Thyroid gland (tissue), 4 donors: ENCODE measurements around the gene ELFN2. TPM values are rescaled to one million over a fixed set of nuclear protein-coding genes. Genes with fewer than 3 reads are reported as not detected.

Experiments
- DNase-seq, 2 donors: peaks; one replicate each; pipeline ENCODE4 v3.0.0-alpha.2; 2019
- H3K27ac ChIP-seq, 3 donors: fragments of 200-600 bp; sonication (generic); 1 replicate in 2 of 3; 2 replicates in 1 of 3; pipeline ENCODE4 v1.5.1; 2016 to 2019; ENCODE audit warnings: mild to moderate bottlenecking in 1 of 3, moderate library complexity in 1 of 3
- H3K27me3 ChIP-seq: fragments of 200-600 bp; sonication (generic); one replicate; pipeline ENCODE4 v1.5.1; 2019
- H3K36me3 ChIP-seq, 2 donors: fragments of 200-600 bp; sonication (generic); one replicate each; pipeline ENCODE4 v1.5.1; 2016 to 2019
- H3K4me1 ChIP-seq, 2 donors: fragments of 200-600 bp; sonication (generic); one replicate each; pipeline ENCODE4 v1.5.1; 2017 to 2019
- H3K4me3 ChIP-seq, 3 donors: fragments of 200-600 bp; sonication (generic); replicated peaks in 1 of 3; 1 replicate in 2 of 3; 2 replicates in 1 of 3; pipeline ENCODE4 v1.5.1; 2016; ENCODE audit warnings: mild to moderate bottlenecking in 1 of 3
- H3K9me3 ChIP-seq: fragments of 200-600 bp; sonication (generic); one replicate; pipeline ENCODE4 v1.5.1; 2017
- CTCF ChIP-seq, 6 experiments: fragments of 200-600 bp in 3 of 6; fragments of 450-650 bp in 3 of 6; sonication (generic) in 3 of 6; IDR thresholded peaks; one replicate each; pipeline ENCODE4 v1.5.1; 2016 to 2019; ENCODE audit warnings: antibody characterized with exemption in 6 of 6, mild to moderate bottlenecking in 2 of 6, inconsistent platforms in 1 of 6, moderate library complexity in 1 of 6
- POLR2A ChIP-seq, 2 donors: fragments of 450-650 bp; IDR thresholded peaks; one replicate each; pipeline ENCODE4 v1.6.1; 2017; ENCODE audit warnings: antibody characterized with exemption in 2 of 2, mild to moderate bottlenecking in 2 of 2, moderate library complexity in 1 of 2
- WGBS, 2 donors: methylation state at CpG; one replicate each; pipeline ENCODE4 v1.1.5; 2017; 5-methylcytosine and 5-hydroxymethylcytosine counted together
- intact Hi-C: fragments of 100-400 bp; cut with DNase I; formaldehyde crosslinking; loops from one replicate; pipeline ENCODE4 v1.15.1; 2023
- total RNA-seq, 4 donors: library from RNA; depleted of rRNA; stranded (reverse); fragments of >200 nt; gene quantifications; one replicate each; pipeline ENCODE4 v1.2.3, GENCODE V29; 2016

The ELFN2 gene
- total RNA-seq, 4 donors from 2014 or later = 0.05 TPM; not detected in 3

GRCh38 chr22:37416389-37416788 lies 10.9 kb downstream of the ELFN2 start:
- no peak for DNase-seq
- WGBS, 2 donors = 56 to 65% methylated on average over 6 of the region's 6 CpGs
- Histone ChIP-seq H3K4me3 (no peak overlapping the region), H3K9me3 (no peaks in the 10 kb centered on the region), H3K36me3 (no peaks in the 10 kb centered on the region), H3K27me3 (no peaks in the 10 kb centered on the region), H3K27ac (no peak overlapping the region), H3K4me1 (no peaks in the 10 kb centered on the region)
- intact Hi-C loops = no loop called here
- TF ChIP-seq CTCF (IDR thresholded peaks at IDR 0.05) = no peak
- TF ChIP-seq POLR2A (IDR thresholded peaks at IDR 0.05) = no peak

- H3K27me3 ChIP-seq = no peaks in the 10 kb centered on the region
- DNase-seq = no peak
- no peaks in the 10 kb centered on the region for H3K9me3 ChIP-seq
- no peaks in the 10 kb centered on the region for H3K36me3 ChIP-seq
- H3K4me1 ChIP-seq = peaks cover under 1 to 2% of the 10 kb centered on the region in 2 donors
- intact Hi-C loops = no loop called here
- 91 to 97% methylated on average over 5 to 8 of the region's 8 CpGs for WGBS, 2 donors
- no peak overlapping the region for H3K4me3 ChIP-seq
- no peak overlapping the region for H3K27ac ChIP-seq
- TF ChIP-seq POLR2A (IDR thresholded peaks at IDR 0.05) (no peak), CTCF (IDR thresholded peaks at IDR 0.05) (no peak)
Measured at GRCh38 chr22:37415210-37415609, 12.1 kb downstream of the ELFN2 start.

- H3K36me3 ChIP-seq = no peaks in the 10 kb centered on the region
- DNase-seq = no peak
- H3K27ac ChIP-seq = no peak overlapping the region
- no peak overlapping the region for H3K4me3 ChIP-seq
- no peaks in the 10 kb centered on the region for H3K9me3 ChIP-seq
- 92 to 100% methylated on average over 2 of the region's 2 CpGs for WGBS, 2 donors
- H3K27me3 ChIP-seq = no peaks in the 10 kb centered on the region
- intact Hi-C loops = no loop called here
- TF ChIP-seq CTCF (IDR thresholded peaks at IDR 0.05) (no peak), POLR2A (IDR thresholded peaks at IDR 0.05) (no peak)
- H3K4me1 ChIP-seq = peaks cover 5 to 11% of the 10 kb centered on the region in 2 donors
Measured at GRCh38 chr22:37414288-37414687, 13.0 kb downstream of the ELFN2 start.

GRCh38 chr22:37413546-37413945 lies 13.7 kb downstream of the ELFN2 start:
- Histone ChIP-seq H3K36me3 (no peaks in the 10 kb centered on the region), H3K27me3 (no peaks in the 10 kb centered on the region), H3K4me3 (no peak overlapping the region), H3K4me1 (peaks cover 5 to 14% of the 10 kb centered on the region in 2 donors), H3K9me3 (no peaks in the 10 kb centered on the region), H3K27ac (no peak overlapping the region)
- no peak for TF ChIP-seq POLR2A (IDR thresholded peaks at IDR 0.05)
- no peak for TF ChIP-seq CTCF (IDR thresholded peaks at IDR 0.05)
- 91 to 93% methylated on average over 4 of the region's 4 CpGs for WGBS, 2 donors
- no peak for DNase-seq
- intact Hi-C loops = no loop called here

- H3K9me3 ChIP-seq = no peaks in the 10 kb centered on the region
Measured at GRCh38 chr22:37412495-37413250, 14.6 kb downstream of the ELFN2 start.

More at GRCh38 chr22:37412495-37413250, 14.6 kb downstream of the ELFN2 start:
- no peak overlapping the region for H3K27ac ChIP-seq
- intact Hi-C loops = no loop called here
- WGBS, 2 donors = 73 to 75% methylated on average over 14 to 16 of the region's 16 CpGs
- TF ChIP-seq CTCF (IDR thresholded peaks at IDR 0.05) = no peak
- DNase-seq = no peak
- H3K4me1 ChIP-seq = peaks cover 5 to 14% of the 10 kb centered on the region in 2 donors
- H3K36me3 ChIP-seq = no peaks in the 10 kb centered on the region
- H3K4me3 ChIP-seq = no peak overlapping the region
- H3K27me3 ChIP-seq = no peaks in the 10 kb centered on the region
